CD14-positive monocyte (primary cell): ENCODE data around the gene SKIC2. TPM values are rescaled to one million over a fixed set of nuclear protein-coding genes. Genes with fewer than 3 reads are reported as not detected.

ENCODE experiments used
- DNase-seq, 3 donors: peaks; one replicate each; pipeline ENCODE4 v3.0.0-alpha.2; 2011 to 2022
- H2AFZ ChIP-seq: 2 replicates; pipeline ENCODE4 v1.6.0; 2012; ENCODE audit warnings: mild to moderate bottlenecking, low read depth, low read length, inconsistent platforms; ENCODE audit not compliant: insufficient read depth, poor library complexity, severe bottlenecking
- H3K27ac ChIP-seq, 2 donors: 1 replicate in 1 of 2; 2 replicates in 1 of 2; pipeline ENCODE4 v1.5.1; 2012 to 2013; ENCODE audit warnings: low read length in 2 of 2, control low read depth in 1 of 2, inconsistent platforms in 1 of 2, low read depth in 1 of 2, mild to moderate bottlenecking in 1 of 2
- H3K27me3 ChIP-seq, 2 donors: one replicate each; pipeline versions ENCODE4 v1.6.0 to v1.6.1; 2011 to 2013; ENCODE audit warnings: low read length in 2 of 2; ENCODE audit not compliant: control insufficient read depth in 2 of 2, insufficient read depth in 2 of 2
- H3K36me3 ChIP-seq, 2 donors: replicated peaks in 1 of 2; 1 replicate in 1 of 2; 2 replicates in 1 of 2; pipeline versions ENCODE4 v1.5.1 to v1.6.1; 2012 to 2013; ENCODE audit warnings: low read length in 2 of 2, control low read depth in 1 of 2, inconsistent platforms in 1 of 2, mild to moderate bottlenecking in 1 of 2; ENCODE audit not compliant: insufficient read depth in 2 of 2, control insufficient read depth in 1 of 2
- H3K4me1 ChIP-seq, 2 donors: 1 replicate in 1 of 2; 2 replicates in 1 of 2; pipeline versions ENCODE4 v1.5.1 to v1.6.1; 2012 to 2013; ENCODE audit warnings: low read length in 2 of 2, control low read depth in 1 of 2, inconsistent platforms in 1 of 2, mild to moderate bottlenecking in 1 of 2, moderate library complexity in 1 of 2; ENCODE audit not compliant: insufficient read depth in 2 of 2, control insufficient read depth in 1 of 2
- H3K4me2 ChIP-seq: replicated peaks from 2 replicates; pipeline ENCODE3; 2012; ENCODE audit warnings: low read length, moderate library complexity, mild to moderate bottlenecking; ENCODE audit not compliant: poor library complexity, severe bottlenecking; ENCODE audit errors: extremely low read depth
- H3K4me3 ChIP-seq, 3 experiments: fragments of 200-600 bp in 1 of 3; sonication (generic) in 1 of 3; replicated peaks in 1 of 3; 1 replicate in 2 of 3; 2 replicates in 1 of 3; pipeline ENCODE4 v1.5.1; 2011 to 2013; ENCODE audit warnings: low read length in 3 of 3, mild to moderate bottlenecking in 3 of 3, control low read depth in 2 of 3, low read depth in 2 of 3, inconsistent platforms in 1 of 3, moderate library complexity in 1 of 3
- H3K79me2 ChIP-seq: 2 replicates; pipeline ENCODE4 v1.6.0; 2012; ENCODE audit warnings: mild to moderate bottlenecking, control low read depth, inconsistent platforms, low read length, moderate library complexity; ENCODE audit not compliant: insufficient read depth
- H3K9ac ChIP-seq: 2 replicates; pipeline ENCODE4 v1.6.0; 2017; ENCODE audit warnings: low read length, mild to moderate bottlenecking; ENCODE audit not compliant: insufficient read depth, poor library complexity, severe bottlenecking
- H3K9me3 ChIP-seq, 2 donors: replicated peaks in 1 of 2; 1 replicate in 1 of 2; 2 replicates in 1 of 2; pipeline versions ENCODE4 v1.5.1 to v1.6.1; 2012 to 2013; ENCODE audit warnings: low read length in 2 of 2, control low read depth in 1 of 2; ENCODE audit not compliant: control insufficient read depth in 1 of 2, insufficient read depth in 1 of 2
- H4K20me1 ChIP-seq: 2 replicates; pipeline ENCODE4 v1.6.0; 2012; ENCODE audit warnings: mild to moderate bottlenecking, low read length, control low read depth, moderate library complexity; ENCODE audit not compliant: insufficient read depth
- H3K27ac Mint-ChIP-seq, 7 donors: one replicate each; pipeline ENCODE4 v1.8.0; 2020; ENCODE audit warnings: mild to moderate bottlenecking in 7 of 7, mixed read lengths in 7 of 7, moderate library complexity in 6 of 7, inconsistent platforms in 2 of 7
- H3K27me3 Mint-ChIP-seq, 3 donors: one replicate each; pipeline ENCODE4 v1.8.0; 2021 to 2022; ENCODE audit warnings: low read depth in 3 of 3, mild to moderate bottlenecking in 3 of 3, mixed read lengths in 3 of 3, moderate library complexity in 3 of 3, inconsistent platforms in 1 of 3
- H3K36me3 Mint-ChIP-seq, 2 donors: one replicate each; pipeline ENCODE4 v1.8.0; 2020; ENCODE audit warnings: mixed read lengths in 2 of 2, inconsistent platforms in 1 of 2, mild to moderate bottlenecking in 1 of 2
- H3K4me1 Mint-ChIP-seq: one replicate; pipeline ENCODE4 v1.8.0; 2020; ENCODE audit warnings: mild to moderate bottlenecking, mixed read lengths
- H3K4me3 Mint-ChIP-seq, 2 donors: one replicate each; pipeline ENCODE4 v1.8.0; 2020; ENCODE audit warnings: mild to moderate bottlenecking in 2 of 2, mixed read lengths in 2 of 2, moderate library complexity in 1 of 2
- H3K9me3 Mint-ChIP-seq, 7 donors: one replicate each; pipeline ENCODE4 v1.8.0; 2020 to 2022; ENCODE audit warnings: mixed read lengths in 7 of 7, mild to moderate bottlenecking in 6 of 7, moderate library complexity in 6 of 7, inconsistent platforms in 2 of 7
- CTCF ChIP-seq: fragments of 200-600 bp; IDR thresholded peaks from one replicate; pipeline ENCODE4 v1.8.0; 2022; ENCODE audit warnings: antibody characterized with exemption, mild to moderate bottlenecking
- WGBS: methylation state at CpG from one replicate; pipeline ENCODE4 v1.1.5; 2013; ENCODE audit warnings: missing lambda C conversion rate; ENCODE audit not compliant: insufficient coverage; 5-methylcytosine and 5-hydroxymethylcytosine counted together
- intact Hi-C, 2 donors: fragments of 100-400 bp; cut with micrococcal nuclease; formaldehyde crosslinking; loops; one replicate each; pipeline versions ENCODE4 v1.15.0 to v1.15.1; 2023
- polyA plus RNA-seq, 3 donors: library from polyadenylated mRNA; depleted of rRNA in 1 of 3; unstranded in 2 of 3; stranded (reverse) in 1 of 3; fragments of 300-500 nt in 2 of 3; fragments of >200 nt in 1 of 3; fragmentation: Illumina TruSeq in 2 of 3; gene quantifications; 1 replicate in 2 of 3; 2 replicates in 1 of 3; pipeline ENCODE4 v1.2.3, GENCODE V29; 2012 to 2021

SKIC2 gene
- polyA plus RNA-seq, 3 donors, result 13.2 to 72.1 (median 13.2) TPM

DNA sequence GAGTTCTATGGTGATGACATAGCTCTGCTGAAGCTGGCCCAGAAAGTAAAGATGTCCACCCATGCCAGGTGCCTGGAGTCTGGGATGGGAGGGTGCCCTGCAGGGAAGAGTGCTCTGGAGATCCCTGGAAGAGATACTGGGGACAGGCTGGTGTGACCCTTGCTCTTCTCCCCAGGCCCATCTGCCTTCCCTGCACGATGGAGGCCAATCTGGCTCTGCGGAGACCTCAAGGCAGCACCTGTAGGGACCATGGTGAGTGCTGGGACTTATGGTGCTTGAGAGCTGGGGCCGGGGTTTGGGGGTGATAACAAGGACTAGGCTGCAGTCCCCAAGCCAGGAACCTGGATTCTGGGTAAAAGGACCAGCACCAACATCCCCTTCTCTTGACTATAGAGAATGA lies 15.2 kb upstream of the SKIC2 start:
- no peak overlapping the region for H3K9ac ChIP-seq
- H3K36me3 Mint-ChIP-seq, result no peaks in the 10 kb centered on the region
- H2AFZ ChIP-seq, result no peak overlapping the region
- H3K27ac Mint-ChIP-seq, result no peak overlapping the region
- H3K4me1 ChIP-seq, result peaks cover 3 to 4% of the 10 kb centered on the region in 2 donors
- H3K36me3 ChIP-seq, result no peaks in the 10 kb centered on the region
- H3K4me3 Mint-ChIP-seq, result no peak overlapping the region
- no peaks in the 10 kb centered on the region for H3K9me3 ChIP-seq
- peaks cover 12 to 34% (median 30%) of the 10 kb centered on the region in 3 donors for H3K27me3 Mint-ChIP-seq
- H4K20me1 ChIP-seq, result no peaks in the 10 kb centered on the region
- intact Hi-C loops, result loop anchor here in 1 of 2 donors (5.0 kb wide), 1 partner anchor 36 kb away; no protein-coding TSS in a partner anchor
- WGBS, result no CpG with 5 or more reads among the region's 3 CpGs
- DNase-seq, result no peak
- no peaks in the 10 kb centered on the region for H3K27me3 ChIP-seq
- no peak overlapping the region for H3K27ac ChIP-seq
- H3K4me1 Mint-ChIP-seq, result peaks cover 11% of the 10 kb centered on the region
- no peaks in the 10 kb centered on the region for H3K79me2 ChIP-seq
- TF ChIP-seq CTCF, result no peak
- H3K4me2 ChIP-seq, result no peak overlapping the region
- H3K4me3 ChIP-seq, result no peak overlapping the region
- H3K9me3 Mint-ChIP-seq, result peaks cover 0 to 2% (median 0%) of the 10 kb centered on the region in 7 donors

DNA sequence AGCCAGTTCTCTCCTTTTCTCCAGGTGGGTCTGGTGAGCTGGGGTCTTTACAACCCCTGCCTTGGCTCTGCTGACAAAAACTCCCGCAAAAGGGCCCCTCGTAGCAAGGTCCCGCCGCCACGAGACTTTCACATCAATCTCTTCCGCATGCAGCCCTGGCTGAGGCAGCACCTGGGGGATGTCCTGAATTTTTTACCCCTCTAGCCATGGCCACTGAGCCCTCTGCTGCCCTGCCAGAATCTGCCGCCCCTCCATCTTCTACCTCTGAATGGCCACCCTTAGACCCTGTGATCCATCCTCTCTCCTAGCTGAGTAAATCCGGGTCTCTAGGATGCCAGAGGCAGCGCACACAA lies 13.8 kb upstream of the SKIC2 start:
- Histone ChIP-seq H3K4me1 (peaks cover 3 to 4% of the 10 kb centered on the region in 2 donors), H4K20me1 (no peaks in the 10 kb centered on the region), H3K27ac (no peak overlapping the region), H3K79me2 (no peaks in the 10 kb centered on the region), H3K4me2 (no peak overlapping the region), H3K36me3 (no peaks in the 10 kb centered on the region), H3K9me3 (no peaks in the 10 kb centered on the region), H2AFZ (no peak overlapping the region), H3K4me3 (no peak overlapping the region), H3K9ac (peak overlapping the region; percentile 21), H3K27me3 (no peaks in the 10 kb centered on the region)
- WGBS, result 98% methylated on average over 9 of the region's 9 CpGs
- Mint-ChIP-seq H3K27ac (peak overlapping the region in 1 of 7 donors; percentile 52), H3K36me3 (no peaks in the 10 kb centered on the region), H3K4me3 (no peak overlapping the region), H3K27me3 (peaks cover 13 to 34% (median 30%) of the 10 kb centered on the region in 3 donors), H3K4me1 (peaks cover 17% of the 10 kb centered on the region), H3K9me3 (peaks cover 0 to 2% (median 0%) of the 10 kb centered on the region in 7 donors)
- TF ChIP-seq CTCF, result no peak
- DNase-seq, result no peak
- intact Hi-C loops, result no loop called here
